Naive thymus-derived CD4-positive, alpha-beta T cell (primary cell): Measurements from ENCODE around the gene EPHB4. TPM values are rescaled to one million over a fixed set of nuclear protein-coding genes. Genes with fewer than 3 reads are reported as not detected.

Source experiments
- ATAC-seq: fragments of 150-1000 bp; cut with Tn5 transposase; 2 replicates; pipeline ENCODE4 v1.10.0; 2021; ENCODE audit warnings: mild to moderate bottlenecking, moderate library complexity
- CTCF ChIA-PET: fragments of 350-600 bp; sonication (Branson Sonifier 250); formaldehyde crosslinking; loops from one replicate; lab custom pipeline; 2021; ENCODE audit warnings: antibody characterized with exemption; lab: Charles Lee
- POLR2A ChIA-PET: fragments of 350-600 bp; sonication (Branson Sonifier 250); formaldehyde crosslinking; loops from one replicate; lab custom pipeline; 2021; ENCODE audit warnings: antibody characterized with exemption, inconsistent platforms; lab: Charles Lee
- DNase-seq, 9 donors: peaks; one replicate each; pipeline versions ENCODE4 v3.0.0 to v3.0.0-alpha.2; 2020 to 2022; ENCODE audit warnings: mixed read lengths in 1 of 9
- H3K27ac ChIP-seq: one replicate; pipeline ENCODE4 v1.7.0; 2013; ENCODE audit warnings: mild to moderate bottlenecking, low read depth, low read length, moderate library complexity
- H3K27me3 ChIP-seq, 2 donors: one replicate each; pipeline ENCODE4 v1.7.0; 2013; ENCODE audit warnings: low read length in 2 of 2, mild to moderate bottlenecking in 2 of 2, moderate library complexity in 2 of 2; ENCODE audit not compliant: control insufficient read depth in 2 of 2, insufficient read depth in 2 of 2
- H3K36me3 ChIP-seq, 3 experiments: 1 replicate in 2 of 3; 2 replicates in 1 of 3; pipeline ENCODE4 v1.7.0; 2013; ENCODE audit warnings: low read length in 3 of 3, mild to moderate bottlenecking in 3 of 3, moderate library complexity in 1 of 3; ENCODE audit not compliant: insufficient read depth in 3 of 3, control insufficient read depth in 2 of 3
- H3K4me1 ChIP-seq, 2 donors: one replicate each; pipeline ENCODE4 v1.7.0; 2013; ENCODE audit warnings: low read length in 2 of 2, mild to moderate bottlenecking in 2 of 2, moderate library complexity in 1 of 2; ENCODE audit not compliant: control insufficient read depth in 2 of 2, insufficient read depth in 2 of 2
- H3K4me3 ChIP-seq: 2 replicates; pipeline ENCODE4 v1.7.0; 2013; ENCODE audit warnings: mild to moderate bottlenecking, low read length
- H3K9me3 ChIP-seq, 3 experiments: 1 replicate in 2 of 3; 2 replicates in 1 of 3; pipeline ENCODE4 v1.7.0; 2013; ENCODE audit warnings: low read length in 3 of 3; ENCODE audit not compliant: control insufficient read depth in 2 of 3
- H3K27ac Mint-ChIP-seq, 9 donors: one replicate each; pipeline ENCODE4 v1.8.0; 2020 to 2022; ENCODE audit warnings: mixed read lengths in 9 of 9, mild to moderate bottlenecking in 8 of 9, moderate library complexity in 5 of 9, inconsistent platforms in 2 of 9
- H3K27me3 Mint-ChIP-seq, 5 donors: one replicate each; pipeline ENCODE4 v1.8.0; 2021 to 2022; ENCODE audit warnings: mixed read lengths in 5 of 5, mild to moderate bottlenecking in 1 of 5
- H3K36me3 Mint-ChIP-seq, 5 donors: one replicate each; pipeline ENCODE4 v1.8.0; 2020 to 2022; ENCODE audit warnings: mixed read lengths in 5 of 5, mild to moderate bottlenecking in 3 of 5, inconsistent platforms in 1 of 5
- H3K4me1 Mint-ChIP-seq, 7 donors: one replicate each; pipeline ENCODE4 v1.8.0; 2020 to 2022; ENCODE audit warnings: mixed read lengths in 7 of 7, mild to moderate bottlenecking in 3 of 7, inconsistent platforms in 1 of 7
- H3K4me3 Mint-ChIP-seq, 10 donors: one replicate each; pipeline ENCODE4 v1.8.0; 2020 to 2022; ENCODE audit warnings: mild to moderate bottlenecking in 10 of 10, mixed read lengths in 10 of 10, moderate library complexity in 6 of 10, inconsistent platforms in 2 of 10
- H3K9me3 Mint-ChIP-seq, 11 donors: one replicate each; pipeline ENCODE4 v1.8.0; 2020 to 2022; ENCODE audit warnings: mixed read lengths in 11 of 11, mild to moderate bottlenecking in 4 of 11, inconsistent platforms in 1 of 11, moderate library complexity in 1 of 11
- intact Hi-C, 2 donors: fragments of 100-400 bp; cut with micrococcal nuclease; formaldehyde crosslinking; loops; one replicate each; pipeline ENCODE4 v1.15.1; 2023
- polyA plus RNA-seq, 2 donors: library from polyadenylated mRNA; unstranded; fragments of 300-500 nt; fragmentation: Illumina TruSeq; gene quantifications; one replicate each; pipeline ENCODE4 v1.2.3, GENCODE V29; 2021
- total RNA-seq, 6 experiments: library from RNA in 5 of 6; stranded (reverse) in 5 of 6; gene quantifications; 1 replicate in 5 of 6; 2 replicates in 1 of 6; pipeline ENCODE4 v1.2.3 and lab custom pipeline; 2021 to 2026

EPHB4 gene
- total and polyA plus RNA-seq, 7 experiments from 2014 or later, result 0.23 to 13.2 (median 7.3) TPM; not detected in 1

DNA sequence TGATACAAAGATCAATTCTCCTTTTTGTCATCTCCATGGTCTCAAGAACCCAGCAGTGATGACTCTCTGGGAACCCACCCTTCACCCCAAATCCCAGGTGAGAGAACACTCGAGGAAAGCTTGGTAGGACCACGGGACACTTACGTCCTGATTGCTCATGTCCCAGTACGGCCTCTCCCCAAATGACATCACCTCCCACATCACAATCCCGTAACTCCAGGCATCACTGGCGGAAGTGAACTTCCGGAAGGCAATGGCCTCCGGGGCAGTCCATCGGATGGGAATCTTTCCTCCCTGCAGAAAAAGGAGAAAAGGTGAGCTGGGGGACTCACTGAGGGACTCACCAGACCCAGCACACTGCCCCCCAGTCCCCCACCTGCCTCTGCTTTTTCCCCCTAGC is 21.0 kb downstream of the EPHB4 start:
- Histone ChIP-seq H3K4me1 (no peaks in the 10 kb centered on the region), H3K27ac (no peak overlapping the region), H3K4me3 (no peak overlapping the region), H3K36me3 (no peaks in the 10 kb centered on the region), H3K9me3 (no peaks in the 10 kb centered on the region), H3K27me3 (no peaks in the 10 kb centered on the region)
- Mint-ChIP-seq H3K27me3 (peaks cover 0 to 5% (median 0%) of the 10 kb centered on the region in 5 donors), H3K27ac (no peak overlapping the region), H3K36me3 (peaks cover 0 to 30% (median 3%) of the 10 kb centered on the region in 5 donors), H3K9me3 (no peaks in the 10 kb centered on the region), H3K4me1 (peaks cover 0 to 10% (median 5%) of the 10 kb centered on the region in 7 donors), H3K4me3 (no peak overlapping the region)
- POLR2A ChIA-PET, result interaction anchor here (1.6 kb wide), 1 partner anchor 69 kb away, joined by 7 read pairs; the partner anchor contains the start of gene SRRT
- ATAC-seq (no peak), DNase-seq (no peak)
- intact Hi-C loops, result no loop called here
- CTCF ChIA-PET, result no interaction called here

DNA sequence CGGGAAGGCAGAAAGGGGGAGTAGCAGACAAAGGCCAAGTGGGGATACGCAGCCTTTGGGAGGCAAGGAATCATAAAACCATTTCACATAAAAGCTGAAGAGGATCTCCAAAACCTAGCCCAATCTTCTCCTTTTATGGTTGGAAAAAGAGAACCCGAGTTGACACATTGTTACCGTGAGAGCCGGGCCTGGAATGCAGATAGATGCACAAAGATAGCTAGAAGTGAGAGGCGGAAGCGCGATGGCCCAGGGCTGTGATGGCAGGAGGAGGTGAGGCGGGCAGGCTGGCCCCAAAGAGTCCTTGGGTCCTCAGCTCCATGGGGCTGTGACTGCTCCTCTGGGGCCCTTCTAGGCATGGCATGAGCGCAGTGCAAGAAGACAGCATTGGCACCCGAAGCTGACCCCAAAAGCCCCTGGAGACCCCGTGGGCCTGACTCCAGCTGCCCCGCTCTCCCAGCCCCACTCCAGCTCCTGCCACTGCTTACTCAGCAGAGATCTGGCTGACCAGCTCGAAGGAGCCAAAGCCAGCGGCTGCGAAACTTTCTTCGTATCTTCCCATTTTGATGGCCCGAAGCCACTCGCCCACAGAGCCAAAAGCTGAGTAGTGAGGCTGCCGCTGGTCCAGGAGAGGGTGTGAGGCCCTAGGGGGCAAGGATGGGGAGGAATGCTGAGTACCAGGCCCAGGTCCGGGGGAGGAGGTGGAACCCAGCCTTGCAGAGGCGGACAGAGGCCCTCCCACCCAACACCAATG is 22.5 kb downstream of the EPHB4 start:
- peaks cover 0 to 10% (median 0%) of the 10 kb centered on the region in 5 donors for H3K27me3 Mint-ChIP-seq
- POLR2A ChIA-PET, result interaction anchor here (1.6 kb wide), 1 partner anchor 70 kb away, joined by 7 read pairs; the partner anchor contains the start of gene SRRT
- ATAC-seq (no peak), DNase-seq (no peak)
- H3K4me3 Mint-ChIP-seq, result no peak overlapping the region
- intact Hi-C loops, result no loop called here
- peaks cover 0 to 26% (median 3%) of the 10 kb centered on the region in 5 donors for H3K36me3 Mint-ChIP-seq
- Histone ChIP-seq H3K9me3 (no peaks in the 10 kb centered on the region), H3K4me1 (no peaks in the 10 kb centered on the region), H3K27me3 (no peaks in the 10 kb centered on the region), H3K27ac (no peak overlapping the region), H3K36me3 (no peaks in the 10 kb centered on the region), H3K4me3 (no peak overlapping the region)
- H3K4me1 Mint-ChIP-seq, result peaks cover 0 to 10% (median 5%) of the 10 kb centered on the region in 7 donors
- H3K27ac Mint-ChIP-seq, result no peak overlapping the region
- CTCF ChIA-PET, result no interaction called here
- H3K9me3 Mint-ChIP-seq, result no peaks in the 10 kb centered on the region

DNA sequence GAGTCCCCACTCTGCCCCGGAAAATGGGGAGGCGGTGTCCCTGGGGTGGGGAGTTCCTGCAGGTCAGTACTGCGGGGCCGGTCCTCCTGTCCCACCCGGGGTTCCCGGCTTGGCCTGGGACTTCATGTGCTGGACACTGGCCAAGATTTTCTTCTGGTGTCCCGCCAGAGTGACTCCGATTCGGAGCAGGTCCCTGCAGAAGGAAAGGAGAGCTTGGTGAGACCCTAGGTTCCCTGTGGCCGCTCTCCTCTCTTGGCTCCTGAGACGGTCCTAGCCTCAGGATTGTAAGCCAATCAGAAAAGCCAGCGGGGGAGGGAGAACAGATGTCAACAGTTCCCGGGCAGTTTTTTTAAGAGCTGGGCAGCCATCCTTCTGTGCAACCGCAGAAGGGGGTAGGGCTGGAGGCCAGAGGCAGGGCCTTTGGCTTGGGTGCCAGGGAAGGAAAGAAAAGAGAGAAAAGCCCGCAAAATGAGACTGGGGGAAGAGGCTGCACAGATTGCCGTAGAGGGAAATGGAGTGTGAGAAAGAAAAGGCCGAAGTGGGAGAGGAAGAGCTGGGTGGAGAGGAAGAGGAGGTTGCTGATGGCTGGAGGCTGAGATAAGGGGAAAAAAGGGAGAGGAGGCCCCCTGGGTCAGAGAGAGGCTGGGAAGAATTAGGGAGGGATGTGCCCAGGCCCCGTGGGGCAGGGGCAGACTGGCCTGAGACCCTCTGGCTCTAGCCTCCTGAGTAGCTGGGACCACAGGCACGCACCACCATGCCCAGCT is 23.7 kb downstream of the EPHB4 start:
- Mint-ChIP-seq H3K4me1 (peaks cover 0 to 15% (median 5%) of the 10 kb centered on the region in 7 donors), H3K9me3 (no peaks in the 10 kb centered on the region), H3K4me3 (peak overlapping the region in 4 of 10 donors; percentile 24 to 68 (median 47)), H3K27me3 (peaks cover 0 to 17% (median 0%) of the 10 kb centered on the region in 5 donors), H3K27ac (peak overlapping the region in 2 of 9 donors; percentile 26 to 59), H3K36me3 (peaks cover 0 to 22% (median 3%) of the 10 kb centered on the region in 5 donors)
- Histone ChIP-seq H3K4me1 (no peaks in the 10 kb centered on the region), H3K27ac (no peak overlapping the region), H3K4me3 (no peak overlapping the region), H3K27me3 (no peaks in the 10 kb centered on the region), H3K9me3 (no peaks in the 10 kb centered on the region), H3K36me3 (no peaks in the 10 kb centered on the region)
- intact Hi-C loops, result no loop called here
- POLR2A ChIA-PET, result interaction anchor here (0.7 kb wide), 1 partner anchor 310 kb away, joined by 3 read pairs; no protein-coding TSS in a partner anchor
- CTCF ChIA-PET, result no interaction called here
- DNase-seq (peak in 3 of 9 donors; percentile 23 to 44 (median 25)), ATAC-seq (peak; percentile 94)

DNA sequence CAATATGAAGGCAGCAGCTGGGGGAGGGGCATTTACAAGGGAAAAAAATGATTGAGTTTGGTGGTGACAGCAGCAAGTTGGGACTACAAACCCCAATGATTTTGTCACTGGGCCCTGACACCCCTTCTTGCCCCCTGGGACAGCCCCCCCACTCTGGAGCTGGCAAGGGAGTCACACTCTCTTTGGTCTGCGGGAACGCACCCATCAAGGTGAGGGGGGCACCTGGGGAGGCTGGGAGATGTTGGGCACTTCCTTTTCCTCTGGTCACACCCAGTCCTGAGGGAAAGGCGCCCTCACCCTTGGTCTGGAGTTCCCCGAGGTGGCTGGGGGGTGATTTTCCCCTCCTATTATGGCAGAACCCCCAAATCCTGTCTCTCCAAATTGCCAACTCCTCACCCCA is 24.4 kb downstream of the EPHB4 start:
- H3K4me3 ChIP-seq, result no peak overlapping the region

DNA sequence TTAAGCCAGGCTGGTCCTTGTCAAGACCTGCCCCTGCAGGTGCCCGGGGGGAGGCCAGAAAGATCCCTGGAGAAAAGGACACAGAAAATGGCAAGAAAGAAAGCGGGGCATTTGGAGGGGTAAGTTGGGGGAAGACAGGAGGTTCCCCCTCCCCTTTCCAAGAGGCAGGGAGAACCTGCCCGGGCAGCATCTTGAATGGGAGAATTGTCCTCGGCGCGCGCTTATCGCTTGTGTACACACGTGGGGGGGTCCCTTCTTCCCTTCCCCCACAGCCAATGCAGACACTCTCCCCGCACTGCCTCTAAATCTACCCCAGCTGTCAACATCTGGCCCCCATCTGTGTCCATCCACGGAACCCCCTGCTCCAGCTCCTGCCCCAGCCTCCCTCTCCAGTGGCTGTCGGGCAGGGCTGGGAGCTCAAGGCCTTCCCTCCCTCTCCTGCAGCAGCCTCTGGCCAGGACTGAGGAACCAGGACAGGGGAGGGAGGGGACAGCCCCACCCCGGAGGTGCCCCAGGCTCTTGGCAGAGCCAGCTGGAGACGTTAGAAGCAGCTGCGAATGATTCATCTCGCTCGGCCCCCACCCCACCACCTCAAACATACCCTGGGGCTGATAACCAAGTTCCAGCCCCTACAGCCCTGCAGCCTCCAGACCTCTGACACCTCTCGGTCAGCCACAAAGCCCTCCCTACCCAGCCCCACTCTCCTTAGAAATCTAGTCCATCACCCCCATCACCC is 25.3 kb downstream of the EPHB4 start:
- DNase-seq (no peak), ATAC-seq (no peak)
- Histone ChIP-seq H3K4me3 (no peak overlapping the region), H3K27ac (no peak overlapping the region), H3K4me1 (no peaks in the 10 kb centered on the region), H3K36me3 (no peaks in the 10 kb centered on the region), H3K27me3 (no peaks in the 10 kb centered on the region), H3K9me3 (no peaks in the 10 kb centered on the region)
- Mint-ChIP-seq H3K9me3 (no peaks in the 10 kb centered on the region), H3K4me1 (peaks cover 0 to 15% (median 5%) of the 10 kb centered on the region in 7 donors), H3K36me3 (peaks cover 0 to 9% (median 3%) of the 10 kb centered on the region in 5 donors), H3K4me3 (no peak overlapping the region), H3K27ac (no peak overlapping the region), H3K27me3 (peaks cover 0 to 22% (median 6%) of the 10 kb centered on the region in 5 donors)
- CTCF ChIA-PET, result interaction anchor here (0.6 to 6.5 kb wide), 5 partner anchors 50 to 546 kb away, joined by 3 to 44 read pairs (median 4); partner anchors contain the start of genes POP7 and SLC12A9
- POLR2A ChIA-PET, result no interaction called here
- intact Hi-C loops, result no loop called here

More for the DNA sequence above, 24.4 kb downstream of the EPHB4 start:
- H3K27ac ChIP-seq, result no peak overlapping the region
- H3K4me1 ChIP-seq, result no peaks in the 10 kb centered on the region
- DNase-seq (no peak), ATAC-seq (no peak)
- POLR2A ChIA-PET, result interaction anchor here (0.7 kb wide), 1 partner anchor 309 kb away, joined by 3 read pairs; no protein-coding TSS in a partner anchor
- H3K9me3 Mint-ChIP-seq, result no peaks in the 10 kb centered on the region
- H3K36me3 Mint-ChIP-seq, result peaks cover 0 to 16% (median 3%) of the 10 kb centered on the region in 5 donors
- intact Hi-C loops, result no loop called here
- peak overlapping the region in 1 of 9 donors; percentile 71 for H3K27ac Mint-ChIP-seq
- peak overlapping the region in 1 of 10 donors; percentile 48 for H3K4me3 Mint-ChIP-seq
- H3K27me3 Mint-ChIP-seq, result peaks cover 0 to 22% (median 5%) of the 10 kb centered on the region in 5 donors
- CTCF ChIA-PET, result interaction anchor here (6.5 kb wide), 1 partner anchor 49 kb away, joined by 44 read pairs; the partner anchor contains the start of gene SLC12A9
- H3K9me3 ChIP-seq, result no peaks in the 10 kb centered on the region
- no peaks in the 10 kb centered on the region for H3K36me3 ChIP-seq
- H3K4me1 Mint-ChIP-seq, result peaks cover 0 to 15% (median 5%) of the 10 kb centered on the region in 7 donors
- no peaks in the 10 kb centered on the region for H3K27me3 ChIP-seq
